ENCODE measurements around the gene PLB1.
A peak's percentile ranks its signal among the peaks of the same experiment; 100 is the strongest.
"Not testable (repeated sequence)": the region's sequence is repeated elsewhere in the genome, so short reads cannot be mapped to it uniquely, and the experiment has no call there.

The PLB1 gene

GRCh38 chr2:28538134-28538533 is 42.3 kb downstream of the PLB1 start:
- no peak for DNase-seq

DNA sequence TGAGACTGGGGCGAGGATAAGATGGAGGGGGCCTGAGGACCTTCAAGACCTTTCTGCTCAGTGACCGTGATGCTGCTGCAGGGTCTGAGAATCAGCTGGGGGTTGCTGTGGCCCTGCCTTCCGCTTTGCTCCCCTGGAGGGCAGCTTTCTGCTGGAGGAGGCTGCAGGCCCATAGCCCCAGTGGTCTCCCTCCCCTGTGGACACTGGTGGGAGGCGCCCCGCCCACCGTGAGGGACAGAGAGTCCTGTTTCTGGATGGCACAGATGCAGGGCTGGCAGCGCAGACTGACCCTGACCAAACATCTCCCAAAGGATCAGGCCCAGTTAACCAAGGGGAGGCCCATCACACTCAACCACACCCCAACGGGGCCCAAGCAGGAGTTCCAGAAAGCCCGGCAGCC is 42.8 kb downstream of the PLB1 start:
- no peak for DNase-seq

- DNase-seq: no peak
These were observed 43.3 kb downstream of the PLB1 start for GRCh38 chr2:28539118-28539541.

- peak; percentile 47 for DNase-seq
These were observed 47.6 kb downstream of the PLB1 start for GRCh38 chr2:28543316-28544035.

- DNase-seq: no peak
These were observed 48.1 kb downstream of the PLB1 start for GRCh38 chr2:28544036-28544346.

DNA sequence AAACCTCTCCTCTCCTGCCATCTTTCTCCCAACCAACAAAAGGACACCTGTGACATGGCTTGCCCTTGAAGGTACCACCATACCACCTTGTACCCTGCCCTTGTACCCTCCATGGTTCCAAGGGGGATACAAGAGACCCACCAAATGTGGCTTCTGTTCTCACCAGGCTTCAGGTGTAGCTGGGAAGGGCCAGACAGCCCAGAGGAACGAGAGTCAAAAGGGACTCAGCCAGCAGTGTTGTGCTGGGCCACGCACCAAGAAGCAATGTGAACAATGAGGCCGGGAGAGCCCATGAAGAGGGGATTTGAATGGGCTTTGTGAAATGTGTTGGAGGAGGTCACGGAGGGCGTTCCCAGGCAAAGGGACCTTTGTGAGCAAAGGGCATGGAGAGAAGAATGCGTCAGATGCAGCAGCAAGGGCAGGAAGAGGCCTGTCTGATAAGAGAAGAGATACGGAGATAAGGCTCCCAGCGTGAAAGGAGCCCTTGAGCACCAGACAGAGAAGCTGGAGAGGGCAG is 48.6 kb downstream of the PLB1 start:
- DNase-seq: no peak

DNA sequence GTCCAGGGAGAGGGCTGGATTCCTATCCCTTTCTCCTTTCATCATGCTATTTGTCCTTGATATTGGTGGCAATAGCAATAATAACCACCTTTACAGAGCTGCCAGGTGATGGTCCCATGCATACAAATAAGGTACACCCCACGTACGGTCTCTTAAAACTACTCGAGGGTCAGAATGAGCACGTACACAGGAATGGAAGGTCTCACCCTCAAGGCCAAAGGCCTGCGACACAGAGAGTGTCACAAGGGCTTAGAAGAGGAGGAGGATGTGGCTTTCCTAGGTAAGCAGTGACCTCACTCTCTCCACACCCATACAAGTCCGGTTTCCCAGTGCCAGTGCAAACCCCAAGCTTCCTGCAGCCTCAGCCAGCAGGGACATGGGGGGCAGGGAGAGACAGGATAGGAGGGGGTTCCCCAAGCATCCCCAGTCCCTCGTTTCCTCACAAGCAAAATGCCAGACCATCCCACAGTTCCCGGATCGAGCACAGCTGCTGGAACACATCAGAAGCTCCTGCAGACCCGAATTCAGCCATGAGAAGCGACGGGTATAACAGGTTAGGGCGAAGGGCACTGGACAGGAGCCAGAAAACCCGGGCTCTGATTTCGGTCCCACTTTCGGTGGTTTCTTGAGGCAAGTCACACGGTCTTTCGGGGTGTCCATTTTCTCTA is 49.2 kb downstream of the PLB1 start:
- no peak for DNase-seq

DNA sequence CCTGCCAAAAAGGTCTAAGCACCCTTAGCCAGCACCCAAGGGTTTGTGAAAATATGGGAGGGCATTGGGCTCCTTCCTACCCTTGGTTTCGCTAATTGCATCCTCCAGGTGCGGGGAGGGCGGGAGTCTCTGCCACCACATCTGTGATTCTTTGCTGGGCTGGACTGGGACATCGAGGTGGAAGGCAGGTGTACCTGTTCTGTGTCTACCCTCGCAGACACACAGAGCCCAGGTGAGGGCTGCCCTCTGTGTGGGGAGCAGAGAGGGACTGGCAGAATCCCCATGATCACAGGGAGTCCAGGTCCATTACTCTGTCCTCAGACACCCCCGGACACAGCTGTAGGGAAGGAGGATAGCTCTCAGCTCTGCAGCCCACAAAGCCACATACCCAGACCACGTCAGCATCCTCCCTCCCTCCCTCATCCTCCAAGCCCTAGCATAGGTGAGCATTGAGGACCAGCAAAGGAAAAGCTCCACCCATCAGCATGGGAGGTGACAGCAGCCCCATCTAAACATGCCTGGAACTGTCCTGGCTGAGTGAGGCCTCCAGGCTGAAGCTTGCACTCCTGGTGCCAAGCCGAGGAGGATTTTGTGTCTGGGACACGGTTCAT is 49.8 kb downstream of the PLB1 start:
- no peak for DNase-seq

DNA sequence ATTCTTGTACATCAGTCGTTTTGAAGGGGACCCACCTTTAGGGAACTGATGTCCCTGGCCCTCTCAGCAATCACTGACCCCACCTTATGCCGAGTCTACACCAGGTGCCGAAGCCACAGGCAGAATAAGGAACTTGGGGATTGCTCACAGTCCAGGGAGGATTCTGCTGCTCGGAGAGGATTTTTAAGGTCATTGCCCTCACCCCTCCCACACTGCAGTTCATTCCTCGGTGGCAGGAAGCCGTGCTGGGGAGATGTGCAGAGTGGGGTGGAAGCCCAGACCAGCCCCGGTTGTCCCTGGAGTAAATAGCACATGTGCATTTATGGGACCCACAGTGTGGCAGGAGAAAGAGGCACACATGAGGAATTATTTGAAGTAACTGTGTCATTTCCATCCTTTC is 50.4 kb downstream of the PLB1 start:
- DNase-seq: no peak

DNA sequence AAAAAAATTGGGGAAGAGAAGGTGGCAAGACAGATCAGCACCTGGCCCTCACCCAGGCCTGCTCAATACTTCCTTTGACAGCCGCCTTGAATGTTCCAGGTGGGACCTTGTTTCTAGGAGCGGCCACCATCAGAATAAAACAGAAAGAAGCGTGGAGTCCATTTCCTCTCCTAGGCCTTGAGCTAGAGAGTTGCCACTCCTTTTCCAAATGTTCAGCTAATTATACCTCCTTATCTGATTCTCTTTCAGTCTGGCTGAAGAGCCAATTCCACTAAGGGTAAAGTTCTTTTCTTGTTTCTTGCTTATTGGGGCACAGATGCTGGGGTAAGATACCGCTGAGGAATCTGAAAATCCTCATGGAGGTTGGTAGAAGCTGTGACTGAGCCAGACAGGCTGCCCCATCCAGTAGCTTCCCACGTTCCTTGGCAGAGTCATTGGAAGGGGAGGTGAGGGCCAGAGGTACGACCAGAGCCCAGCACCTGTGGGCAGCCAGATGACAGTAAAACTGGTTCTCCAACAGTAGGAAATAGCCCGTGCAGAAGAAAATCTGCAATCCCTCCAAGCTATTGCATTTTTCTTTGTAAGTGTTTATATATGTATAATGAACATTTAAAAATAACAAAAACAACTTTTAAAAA is 51.5 kb downstream of the PLB1 start:
- no peak for DNase-seq

GRCh38 chr2:28547906-28548600 is 52.2 kb downstream of the PLB1 start:
- no peak for DNase-seq

- DNase-seq: not testable (repeated sequence)
These were observed 54.5 kb downstream of the PLB1 start for GRCh38 chr2:28550345-28550744.

DNA sequence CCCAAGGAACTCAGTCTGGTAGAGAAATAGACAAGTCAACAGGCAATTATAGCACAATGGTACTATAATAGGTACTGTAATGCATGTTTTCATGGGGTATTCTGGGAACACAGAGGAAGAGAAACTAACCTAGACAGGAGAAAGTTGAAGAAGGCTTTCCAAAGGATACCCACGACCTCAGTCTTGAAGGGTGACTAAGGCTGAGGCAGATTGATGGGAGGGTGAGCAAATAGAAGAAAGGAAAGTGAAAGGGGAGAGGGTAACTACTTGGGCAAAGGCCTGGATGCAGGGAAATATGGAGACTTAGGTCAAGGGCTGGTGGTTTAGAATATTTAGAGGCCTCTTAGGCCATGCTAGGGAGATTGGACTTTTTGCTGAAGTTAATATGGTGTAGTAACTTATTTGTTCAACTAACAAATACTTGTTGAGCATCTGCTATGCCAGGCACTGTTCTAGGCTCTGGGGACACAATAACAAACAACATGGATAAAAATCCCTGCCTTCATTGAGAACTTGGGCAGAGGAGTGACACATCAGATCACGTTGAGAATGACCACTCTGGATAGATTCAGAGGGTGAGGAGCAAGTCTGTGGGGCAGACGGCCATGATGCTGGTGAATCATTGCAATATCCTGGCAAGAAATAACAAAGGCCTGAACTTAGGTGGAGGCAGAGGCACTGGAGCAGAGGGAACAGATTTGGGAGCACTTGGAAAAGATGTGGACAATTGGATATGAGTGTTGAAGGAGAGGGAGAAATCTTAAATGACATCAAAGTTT is 56.4 kb downstream of the PLB1 start:
- DNase-seq: no peak

DNA sequence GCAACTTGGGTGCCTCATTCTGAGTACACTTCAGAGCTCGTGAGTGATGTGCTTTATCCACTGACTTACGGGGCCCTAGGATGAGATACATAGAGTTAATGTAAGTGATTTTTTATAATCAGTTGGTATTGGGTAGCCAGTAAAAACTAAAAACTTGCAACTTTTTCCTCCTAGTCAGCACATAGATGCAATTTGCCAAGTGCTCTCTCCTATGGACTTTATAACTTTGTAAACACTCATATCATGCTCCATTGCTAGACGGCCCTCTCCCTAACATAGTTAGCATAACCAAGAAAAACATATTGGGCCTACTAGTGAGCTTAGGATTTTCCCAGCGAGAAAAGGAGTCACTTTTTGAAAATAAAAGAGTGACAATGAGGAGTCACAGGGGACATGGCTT is 60.4 kb downstream of the PLB1 start:
- DNase-seq: no peak

DNA sequence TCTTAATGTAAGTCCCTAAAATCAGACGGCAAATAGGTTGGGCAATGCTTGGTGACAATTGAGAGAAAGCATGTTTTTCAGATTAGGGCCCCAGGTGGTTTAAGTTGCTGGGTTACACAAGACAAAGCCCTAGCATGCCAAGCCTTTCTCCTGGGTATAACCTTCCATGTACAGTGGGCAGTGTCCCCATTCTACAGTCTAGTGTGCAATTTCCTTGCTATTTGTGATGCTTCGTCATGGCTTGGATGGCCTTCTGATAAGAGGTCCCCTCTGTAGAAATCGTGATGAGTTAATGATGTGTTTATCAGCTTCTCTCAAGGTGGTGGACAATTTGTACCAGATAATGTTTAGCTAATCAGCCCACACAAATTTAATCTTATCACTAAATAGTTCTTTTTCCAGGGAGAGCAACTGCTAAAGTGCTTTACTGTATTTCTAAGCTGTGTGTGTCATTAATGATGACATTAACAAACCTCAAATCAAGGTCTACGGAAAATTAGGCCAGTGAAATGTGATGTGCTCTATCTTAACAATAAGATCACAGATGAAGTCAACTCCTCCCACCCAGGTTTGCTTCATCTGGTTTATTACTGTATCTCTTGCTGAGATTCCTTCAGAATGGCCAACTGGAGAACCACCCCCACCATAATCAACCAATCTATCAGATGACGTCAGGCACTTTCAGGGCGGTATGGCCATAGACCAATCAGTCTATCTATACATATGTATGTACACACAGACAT is 61.7 kb downstream of the PLB1 start:
- DNase-seq: no peak

- DNase-seq: no peak
These were observed 62.4 kb downstream of the PLB1 start for GRCh38 chr2:28558158-28558820.

- DNase-seq: no peak
These were observed 63.1 kb downstream of the PLB1 start for GRCh38 chr2:28558918-28559317.

GRCh38 chr2:28563869-28564268 is 68.0 kb downstream of the PLB1 start:
- DNase-seq: no peak

DNA sequence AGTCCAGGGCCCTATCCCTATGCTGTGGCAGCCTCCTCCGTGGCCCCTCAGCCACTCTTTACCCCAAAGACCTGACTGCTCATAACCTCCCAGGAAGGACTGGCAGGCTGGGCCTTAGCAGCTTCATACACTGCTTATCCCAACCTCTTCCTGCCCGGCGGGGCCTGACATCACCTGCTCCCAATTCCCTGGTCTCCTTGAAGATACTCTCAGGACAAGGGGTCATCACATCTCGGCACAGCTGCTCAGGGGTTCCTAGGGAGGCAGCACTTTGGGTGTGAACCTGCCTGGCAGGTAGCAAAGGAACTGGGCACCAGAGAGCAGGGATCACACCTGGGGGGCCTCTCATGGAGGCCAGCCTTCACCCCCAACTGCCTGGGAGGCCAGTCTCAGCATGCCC is 68.5 kb downstream of the PLB1 start:
- no peak for DNase-seq

DNA sequence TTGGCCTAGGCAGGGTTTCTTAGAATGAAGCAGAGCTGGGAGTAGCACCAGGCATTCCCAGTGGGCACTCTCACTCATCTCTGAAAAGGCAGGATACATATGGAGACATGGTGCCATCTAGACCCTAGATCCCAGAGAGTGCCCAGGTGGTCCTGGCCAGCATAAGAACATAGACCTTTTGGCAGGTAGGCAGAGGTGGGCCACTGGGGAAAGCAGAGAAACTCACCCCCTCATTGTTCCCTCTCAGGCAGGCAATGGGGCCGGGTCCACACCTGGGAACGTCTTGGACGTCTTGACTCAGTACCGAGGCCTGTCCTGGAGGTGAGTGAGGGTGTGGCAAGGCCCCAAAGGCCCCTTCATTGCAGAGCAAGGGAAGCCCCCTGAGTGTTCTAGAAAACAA is 69.2 kb downstream of the PLB1 start:
- no peak for DNase-seq

GRCh38 chr2:28565720-28566295 is 69.9 kb downstream of the PLB1 start:
- DNase-seq: no peak
